HCT116 (cell line): ENCODE results near the gene KDELR1. TPM values are rescaled to one million over a fixed set of nuclear protein-coding genes. Genes with fewer than 3 reads are reported as not detected.

Source experiments
- ATAC-seq: fragments of 200-7000 bp; cut with Tn5 transposase; 2 replicates; pipeline ENCODE4 v1.9.1; 2020; ENCODE audit warnings: mild to moderate bottlenecking, moderate library complexity
- BruUV-seq: library from RNA; stranded (reverse); fragments of 400-500 nt; replicated peaks from 2 replicates; lab custom pipeline; 2021; lab: Mats Ljungman, UMichigan
- CTCF ChIA-PET: fragments of 300-600 bp; sonication (Branson Sonifier 250); formaldehyde crosslinking; loops from one replicate; lab custom pipeline; 2021; ENCODE audit warnings: antibody characterized with exemption; lab: Charles Lee
- POLR2A ChIA-PET: fragments of 300-600, 350-600 bp; sonication (Branson Sonifier 250); formaldehyde crosslinking; loops from one replicate; lab custom pipeline; 2021; ENCODE audit warnings: antibody characterized with exemption; lab: Charles Lee
- RAD21 ChIA-PET, 2 experiments: fragments of 300-600 bp; sonication (Branson Sonifier 250); formaldehyde crosslinking; loops; one replicate each; lab custom pipeline; 2023; ENCODE audit warnings: low total read pairs in 2 of 2; ENCODE audit not compliant: uncharacterized antibody in 2 of 2, unreplicated experiment in 2 of 2, low non-redundant PET in 1 of 2; lab: Charles Lee
- DNase-seq: peaks from one replicate; pipeline ENCODE4 v3.0.0-alpha.2; 2010; ENCODE audit warnings: low read depth, low spot score
- H2AFZ ChIP-seq: fragments of 200-600 bp; shearing (Covaris generic), sonication (generic); 2 replicates; pipeline ENCODE4 v1.6.1; 2017; ENCODE audit warnings: low read depth, mixed run types, mixed read lengths, antibody characterized with exemption, low read length; ENCODE audit not compliant: poor library complexity, severe bottlenecking
- H3K27ac ChIP-seq: 2 replicates; pipeline ENCODE4 v1.5.1; 2012; ENCODE audit warnings: low read depth, low read length
- H3K27me3 ChIP-seq: fragments of 200-600 bp; sonication (generic); 2 replicates; pipeline ENCODE4 v1.6.1; 2016; ENCODE audit warnings: mixed run types, low read length, mixed read lengths; ENCODE audit not compliant: insufficient read depth
- H3K36me3 ChIP-seq, 2 experiments: fragments of 200-500 bp in 1 of 2; fragments of 200-600 bp in 1 of 2; sonication (Bioruptor generic) in 1 of 2; sonication (generic) in 1 of 2; 2 replicates each; pipeline versions ENCODE4 v1.5.1 to v1.6.1; 2014 to 2016; ENCODE audit warnings: low read length in 2 of 2, inconsistent platforms in 1 of 2, mixed read lengths in 1 of 2, mixed run types in 1 of 2; ENCODE audit not compliant: insufficient read depth in 2 of 2, control insufficient read depth in 1 of 2
- H3K4me1 ChIP-seq, 2 experiments: fragments of 200-600 bp in 1 of 2; sonication (generic) in 1 of 2; 2 replicates each; pipeline versions ENCODE4 v1.5.1 to v1.6.1; 2012 to 2017; ENCODE audit warnings: low read length in 2 of 2, inconsistent platforms in 1 of 2, mild to moderate bottlenecking in 1 of 2, mixed read lengths in 1 of 2, mixed run types in 1 of 2, moderate library complexity in 1 of 2; ENCODE audit not compliant: insufficient read depth in 2 of 2, control insufficient read depth in 1 of 2
- H3K4me2 ChIP-seq: fragments of 200-600 bp; sonication (generic); 2 replicates; pipeline ENCODE4 v1.6.1; 2017; ENCODE audit warnings: mixed run types, low read length, mixed read lengths
- H3K4me3 ChIP-seq, 2 experiments: fragments of 200-600 bp in 1 of 2; sonication (generic) in 1 of 2; replicated peaks in 1 of 2; 2 replicates each; pipeline ENCODE4 v1.5.1; 2011 to 2016; ENCODE audit warnings: low read length in 2 of 2, control low read depth in 1 of 2, low read depth in 1 of 2, mild to moderate bottlenecking in 1 of 2, mixed read lengths in 1 of 2, mixed run types in 1 of 2
- H3K79me2 ChIP-seq: fragments of 200-600 bp; sonication (generic); 2 replicates; pipeline ENCODE4 v1.6.1; 2017; ENCODE audit warnings: mild to moderate bottlenecking, mixed run types, low read length, moderate library complexity, mixed read lengths; ENCODE audit not compliant: insufficient read depth
- H3K9ac ChIP-seq: fragments of 200-600 bp; sonication (generic); 2 replicates; pipeline ENCODE4 v1.6.1; 2016; ENCODE audit warnings: low read length, mixed read lengths
- H3K9me2 ChIP-seq: fragments of 200-600 bp; sonication (generic), shearing (Covaris generic); 2 replicates; pipeline ENCODE4 v1.6.1; 2017; ENCODE audit warnings: mixed run types, mild to moderate bottlenecking, moderate library complexity; ENCODE audit not compliant: insufficient read depth
- H3K9me3 ChIP-seq, 2 experiments: fragments of 200-500 bp in 1 of 2; fragments of 200-600 bp in 1 of 2; sonication (Bioruptor generic) in 1 of 2; sonication (generic) in 1 of 2; 2 replicates each; pipeline ENCODE4 v1.6.1; 2014 to 2017; ENCODE audit warnings: low read length in 2 of 2, mixed read lengths in 2 of 2, inconsistent platforms in 1 of 2, low read depth in 1 of 2, mild to moderate bottlenecking in 1 of 2, mixed run types in 1 of 2, moderate library complexity in 1 of 2; ENCODE audit not compliant: control insufficient read depth in 1 of 2, insufficient read depth in 1 of 2
- H4K20me1 ChIP-seq: fragments of 200-600 bp; sonication (generic), shearing (Covaris generic); 2 replicates; pipeline ENCODE4 v1.6.1; 2017; ENCODE audit warnings: mixed run types, mild to moderate bottlenecking, moderate library complexity; ENCODE audit not compliant: insufficient read depth
- CBX3 ChIP-seq: IDR thresholded peaks from 2 replicates; pipeline ENCODE4 v1.6.1; 2012; ENCODE audit warnings: low read depth
- ELF1 ChIP-seq: IDR thresholded peaks from 2 replicates; pipeline ENCODE4 v1.6.1; 2012; ENCODE audit warnings: low read depth, borderline replicate concordance
- EZH2 ChIP-seq: fragments of 200-600 bp; sonication (generic); IDR thresholded peaks from 2 replicates; pipeline ENCODE4 v1.6.1; 2017; ENCODE audit warnings: antibody characterized with exemption, mixed run types
- POLR2A ChIP-seq: IDR thresholded peaks from 2 replicates; pipeline ENCODE4 v1.7.0; 2011; ENCODE audit warnings: borderline replicate concordance; ENCODE audit not compliant: insufficient read depth, insufficient read length; ENCODE audit errors: extremely low read depth
- SRF ChIP-seq: IDR thresholded peaks from 2 replicates; pipeline ENCODE4 v1.6.1; 2012; ENCODE audit warnings: low read depth
- ZFX ChIP-seq: fragments of 450-650 bp; IDR thresholded peaks from 2 replicates; pipeline ENCODE4 v1.6.1; 2017
- ZNF274 ChIP-seq: fragments of 200-500 bp; sonication (Bioruptor generic); IDR thresholded peaks from 2 replicates; pipeline ENCODE4 v1.6.1; 2014; ENCODE audit warnings: mild to moderate bottlenecking, low read depth, low read length, inconsistent platforms
- intact Hi-C: fragments of 100-400 bp; cut with micrococcal nuclease; formaldehyde crosslinking; loops from 2 replicates; pipeline ENCODE4 v1.10.0; 2022
- total RNA-seq: library from RNA; stranded (reverse); gene quantifications from one replicate; pipeline ENCODE4 v1.2.1, GENCODE V29; 2021; ENCODE audit not compliant: unreplicated experiment

KDELR1 gene
- total RNA-seq, 1 experiment from 2014 or later, result 212 TPM

GRCh38 chr19:48436586-48436985 is 45.2 kb upstream of the KDELR1 start:
- TF ChIP-seq SRF (no peak), ZNF274 (no peak)
- intact Hi-C loops, result no loop called here

GRCh38 chr19:48433337-48433736 is 42.0 kb upstream of the KDELR1 start:
- no TSS peak for BruUV-seq
- no peaks in the 10 kb centered on the region for H3K27me3 ChIP-seq
- no peak overlapping the region for H3K9ac ChIP-seq
- POLR2A ChIA-PET, result no interaction called here
- intact Hi-C loops, result no loop called here
- no peak overlapping the region for H3K4me2 ChIP-seq
- H3K27ac ChIP-seq, result no peak overlapping the region
- CTCF ChIA-PET, result no interaction called here
- H3K79me2 ChIP-seq, result no peaks in the 10 kb centered on the region
- 0 out of 4 replicates have a peak, but pooled peaks cover 0 to 3% of the 10 kb centered on the region in 2 experiments for H3K9me3 ChIP-seq
- no peaks in the 10 kb centered on the region for H4K20me1 ChIP-seq
- no peak overlapping the region for H2AFZ ChIP-seq
- H3K4me3 ChIP-seq, result no peak overlapping the region
- RAD21 ChIA-PET, result no interaction called here
- no peaks in the 10 kb centered on the region for H3K9me2 ChIP-seq
- DNase-seq (no peak), ATAC-seq (no peak)
- TF ChIP-seq CBX3, result no peak
- no peak for TF ChIP-seq ZFX
- no peak for TF ChIP-seq EZH2
- TF ChIP-seq ZNF274, result no peak
- no peak for TF ChIP-seq ELF1
- no peak for TF ChIP-seq POLR2A
- no peaks in the 10 kb centered on the region for H3K4me1 ChIP-seq
- peaks cover 21 to 30% of the 10 kb centered on the region in 2 experiments for H3K36me3 ChIP-seq

More at GRCh38 chr19:48436586-48436985, 45.2 kb upstream of the KDELR1 start:
- H3K36me3 ChIP-seq, result peaks cover 3 to 8% of the 10 kb centered on the region in 2 experiments; a peak in 1 of 4 replicates
- H3K79me2 ChIP-seq, result no peaks in the 10 kb centered on the region
- RAD21 ChIA-PET, result no interaction called here
- no peaks in the 10 kb centered on the region for H3K9me2 ChIP-seq
- H3K9ac ChIP-seq, result no peak overlapping the region
- no TSS peak for BruUV-seq
- DNase-seq (no peak), ATAC-seq (no peak)
- H3K9me3 ChIP-seq, result no peaks in the 10 kb centered on the region
- H2AFZ ChIP-seq, result no peak overlapping the region
- no peak overlapping the region for H3K4me2 ChIP-seq
- H4K20me1 ChIP-seq, result no peaks in the 10 kb centered on the region
- CTCF ChIA-PET, result interaction anchor here (1.3 kb wide), 1 partner anchor 9 kb away, joined by 4 read pairs; no protein-coding TSS in a partner anchor
- no peak overlapping the region for H3K27ac ChIP-seq
- H3K4me1 ChIP-seq, result no peaks in the 10 kb centered on the region
- H3K27me3 ChIP-seq, result no peaks in the 10 kb centered on the region
- POLR2A ChIA-PET, result interaction anchor here (0.6 kb wide), 1 partner anchor 17 kb away, joined by 4 read pairs; no protein-coding TSS in a partner anchor
- no peak overlapping the region for H3K4me3 ChIP-seq
